GM12801 (cell line): Measurements from ENCODE around the gene ALX4.

Experiments used
- CTCF ChIP-seq: IDR thresholded peaks from one replicate; pipeline ENCODE4 v1.5.1; 2011; ENCODE audit warnings: control low read depth; ENCODE audit not compliant: insufficient read length; ENCODE audit errors: extremely low read depth

ALX4 gene

DNA sequence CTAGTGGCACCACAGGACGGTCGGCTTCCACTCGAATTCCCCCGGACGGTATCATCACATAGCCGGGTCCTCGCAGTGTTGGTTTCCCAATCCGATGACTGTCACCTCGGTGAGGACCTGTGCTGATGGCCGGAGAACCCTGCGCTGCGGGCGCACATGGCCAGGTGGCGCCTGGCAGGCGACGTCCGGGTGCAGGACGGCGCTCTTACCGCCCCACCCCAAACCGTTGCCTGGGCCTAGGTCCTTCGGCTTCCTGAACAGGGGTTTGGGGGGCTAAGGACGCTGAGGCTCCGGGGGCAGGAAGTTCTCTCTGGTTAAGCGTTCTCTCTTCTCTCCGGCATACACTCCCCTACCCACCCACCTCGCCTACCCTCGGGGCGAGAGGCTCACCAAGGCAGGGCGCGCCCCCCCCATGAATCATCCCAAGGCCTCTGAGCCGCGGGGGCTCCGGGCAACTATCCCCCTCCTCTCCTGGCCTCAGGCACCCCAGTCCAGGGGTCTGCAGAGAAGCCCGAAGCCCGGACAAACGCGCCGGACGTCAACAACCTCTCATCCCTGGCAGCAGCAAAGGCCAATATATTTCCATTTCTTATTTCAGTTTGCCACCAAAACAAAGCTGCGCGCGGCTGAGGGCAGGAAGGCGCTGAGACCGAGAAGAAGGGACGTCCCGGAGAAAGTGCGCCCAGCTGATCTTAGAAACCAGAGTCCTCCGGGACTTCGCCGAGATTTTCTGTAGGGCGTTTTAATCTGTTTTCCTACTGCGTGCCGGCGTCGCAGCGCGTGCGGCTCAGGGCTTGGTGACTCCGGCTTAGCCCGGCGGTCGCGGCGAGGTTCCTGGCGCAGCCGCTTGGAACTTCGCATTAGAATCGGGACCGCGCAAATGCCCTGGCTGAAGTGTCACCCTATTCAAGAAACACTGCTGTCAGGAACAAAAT, 5.6 kb downstream of the ALX4 start:
- TF ChIP-seq CTCF = no peak

- no peak for TF ChIP-seq CTCF
Observed at GRCh38 chr11:44303401-44303938, 6.5 kb downstream of the ALX4 start.

DNA sequence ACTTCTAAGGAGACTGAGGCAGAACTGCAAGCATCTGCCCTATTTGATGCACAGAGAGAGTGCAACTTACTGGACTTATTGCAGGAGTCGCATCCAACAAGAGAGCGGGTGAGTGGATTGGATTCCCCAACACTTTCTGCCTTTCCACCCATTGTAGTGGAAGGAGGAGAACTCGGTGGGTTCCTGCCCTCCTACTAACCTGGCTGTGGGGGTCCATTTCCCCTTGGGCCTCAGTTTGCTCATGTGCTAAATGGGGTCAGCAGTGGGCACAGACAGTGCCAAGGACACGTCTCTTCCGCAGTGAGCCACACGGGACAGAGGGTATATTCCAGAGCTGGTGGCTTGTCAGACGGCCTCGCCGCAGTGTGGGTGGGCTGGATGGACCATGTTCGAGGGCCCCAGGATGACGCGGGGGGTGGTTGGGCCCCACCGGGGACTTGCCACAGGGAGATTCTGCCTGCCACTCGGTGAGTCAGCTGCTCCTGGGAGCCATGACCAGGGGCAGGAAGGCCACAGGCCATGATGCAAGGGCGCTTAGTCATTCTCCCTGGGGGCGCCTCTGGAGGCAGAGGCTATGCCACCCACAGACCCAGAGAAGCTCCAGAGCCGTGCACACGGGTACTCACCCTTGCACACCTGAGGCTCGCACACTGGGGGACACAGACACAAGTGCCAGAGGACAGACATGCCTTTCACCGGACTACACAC, 8.2 kb downstream of the ALX4 start:
- no peak for TF ChIP-seq CTCF

- TF ChIP-seq CTCF = no peak
Observed at GRCh38 chr11:44300844-44301563, 8.9 kb downstream of the ALX4 start.

DNA sequence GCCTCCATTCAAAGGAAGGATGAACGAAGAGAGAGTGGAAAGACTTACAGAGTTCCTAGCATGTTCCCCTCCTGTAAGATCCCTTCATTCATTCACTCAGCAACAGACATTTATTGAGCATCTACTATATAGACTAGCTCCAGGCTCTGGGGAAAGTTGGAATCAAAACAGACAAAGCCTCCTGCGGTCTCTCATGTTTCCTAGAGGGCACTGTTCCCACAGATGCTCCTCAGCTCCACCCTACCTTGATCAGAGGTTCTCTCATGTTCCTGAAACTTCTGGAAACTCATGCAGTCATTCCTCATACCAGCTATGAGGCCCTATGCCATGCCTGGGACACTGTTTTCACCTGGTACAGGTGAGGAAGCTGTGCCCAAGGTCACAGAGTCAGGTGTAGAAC, 11.1 kb downstream of the ALX4 start:
- TF ChIP-seq CTCF = no peak

DNA sequence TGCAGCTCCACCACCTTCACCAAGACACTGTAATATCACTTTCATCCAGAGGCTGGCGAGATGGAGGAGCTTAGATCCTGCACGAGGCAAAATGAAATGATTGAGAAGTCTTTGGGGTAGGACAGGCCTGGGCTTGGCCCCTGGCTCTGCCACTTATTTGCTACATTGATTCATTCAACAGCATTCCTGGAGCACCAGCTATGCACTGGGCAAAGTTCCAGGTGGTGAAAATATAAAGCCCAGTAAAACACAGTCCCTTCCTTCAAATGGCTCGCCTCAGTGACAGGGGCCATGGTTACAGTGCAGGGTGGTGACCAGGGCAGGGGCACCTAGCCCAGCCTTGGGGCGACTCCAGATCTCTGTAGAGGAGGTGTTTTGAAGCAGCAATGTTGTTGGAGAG, 19.7 kb downstream of the ALX4 start:
- no peak for TF ChIP-seq CTCF

GRCh38 chr11:44288133-44288526, 21.8 kb downstream of the ALX4 start:
- no peak for TF ChIP-seq CTCF
